ENCODE data around the gene RHOV.
A peak's percentile ranks its signal among the peaks of the same experiment; 100 is the strongest.
"Not testable (repeated sequence)": the region's sequence is repeated elsewhere in the genome, so short reads cannot be mapped to it uniquely, and the experiment has no call there.

Gene RHOV

GRCh38 chr15:40871749-40872617 lies 2.1 kb downstream of the RHOV start:
- Mint-ChIP-seq H3K27me3 (ENCODE audit: low read depth) (peaks cover 13% of the 10 kb centered on the region), H3K36me3 (ENCODE audit: low read depth) (peaks cover 1% of the 10 kb centered on the region), H3K4me1 (ENCODE audit: low read depth) (peaks cover 21% of the 10 kb centered on the region), H3K4me3 (peak overlapping the region; percentile 36), H3K9me3 (no peaks in the 10 kb centered on the region), H3K27ac (no peak overlapping the region)

- H3K27ac Mint-ChIP-seq, result no peak overlapping the region
- H3K27me3 Mint-ChIP-seq (ENCODE audit: low read depth), result peaks cover 13% of the 10 kb centered on the region
- no peaks in the 10 kb centered on the region for H3K9me3 Mint-ChIP-seq
- H3K36me3 Mint-ChIP-seq (ENCODE audit: low read depth), result peaks cover 1% of the 10 kb centered on the region
- H3K4me1 Mint-ChIP-seq (ENCODE audit: low read depth), result peaks cover 12% of the 10 kb centered on the region
- H3K4me3 Mint-ChIP-seq, result no peak overlapping the region
Measured at GRCh38 chr15:40870716-40871115, 3.3 kb downstream of the RHOV start.

- Mint-ChIP-seq H3K27me3 (ENCODE audit: low read depth) (peaks cover 13% of the 10 kb centered on the region), H3K4me3 (no peak overlapping the region), H3K36me3 (ENCODE audit: low read depth) (peaks cover 1% of the 10 kb centered on the region), H3K9me3 (no peaks in the 10 kb centered on the region), H3K27ac (no peak overlapping the region), H3K4me1 (ENCODE audit: low read depth) (peaks cover 12% of the 10 kb centered on the region)
Measured at GRCh38 chr15:40869686-40870085, 4.3 kb downstream of the RHOV start.

- Mint-ChIP-seq H3K27ac (no peak overlapping the region), H3K4me3 (no peak overlapping the region), H3K36me3 (ENCODE audit: low read depth) (no peaks in the 10 kb centered on the region), H3K27me3 (ENCODE audit: low read depth) (peaks cover 5% of the 10 kb centered on the region), H3K9me3 (no peaks in the 10 kb centered on the region), H3K4me1 (ENCODE audit: low read depth) (peaks cover 4% of the 10 kb centered on the region)
Measured at GRCh38 chr15:40867199-40867598, 6.8 kb downstream of the RHOV start.

- Mint-ChIP-seq H3K27me3 (ENCODE audit: low read depth) (peaks cover 10% of the 10 kb centered on the region), H3K4me1 (ENCODE audit: low read depth) (peaks cover 7% of the 10 kb centered on the region), H3K4me3 (no peak overlapping the region), H3K27ac (no peak overlapping the region), H3K9me3 (no peaks in the 10 kb centered on the region), H3K36me3 (ENCODE audit: low read depth) (no peaks in the 10 kb centered on the region)
Measured at GRCh38 chr15:40863660-40864270, 10.3 kb downstream of the RHOV start.

- H3K4me3 Mint-ChIP-seq; H3K36me3 Mint-ChIP-seq (ENCODE audit: low read depth); H3K9me3 Mint-ChIP-seq; H3K27me3 Mint-ChIP-seq (ENCODE audit: low read depth); H3K27ac Mint-ChIP-seq: not testable (repeated sequence)
- peaks cover 17% of the 10 kb centered on the region for H3K4me1 Mint-ChIP-seq (ENCODE audit: low read depth)
Measured at GRCh38 chr15:40861147-40861546, 12.9 kb downstream of the RHOV start.

- Mint-ChIP-seq H3K36me3 (ENCODE audit: low read depth) (no peaks in the 10 kb centered on the region), H3K4me3 (no peak overlapping the region), H3K27me3 (ENCODE audit: low read depth) (peaks cover 10% of the 10 kb centered on the region), H3K4me1 (ENCODE audit: low read depth) (peaks cover 17% of the 10 kb centered on the region), H3K27ac (peak overlapping the region; percentile 50), H3K9me3 (no peaks in the 10 kb centered on the region)
Measured at GRCh38 chr15:40859206-40859851, 14.7 kb downstream of the RHOV start.

GRCh38 chr15:40858706-40859105 lies 15.3 kb downstream of the RHOV start:
- H3K4me1 Mint-ChIP-seq (ENCODE audit: low read depth), result peaks cover 17% of the 10 kb centered on the region
- no peaks in the 10 kb centered on the region for H3K36me3 Mint-ChIP-seq (ENCODE audit: low read depth)
- H3K27ac Mint-ChIP-seq, result no peak overlapping the region
- H3K4me3 Mint-ChIP-seq, result no peak overlapping the region
- no peaks in the 10 kb centered on the region for H3K9me3 Mint-ChIP-seq
- H3K27me3 Mint-ChIP-seq (ENCODE audit: low read depth), result peaks cover 10% of the 10 kb centered on the region

- Mint-ChIP-seq H3K9me3 (no peaks in the 10 kb centered on the region), H3K4me3 (no peak overlapping the region), H3K27me3 (ENCODE audit: low read depth) (peaks cover 7% of the 10 kb centered on the region), H3K4me1 (ENCODE audit: low read depth) (peaks cover 17% of the 10 kb centered on the region), H3K27ac (no peak overlapping the region), H3K36me3 (ENCODE audit: low read depth) (no peaks in the 10 kb centered on the region)
Measured at GRCh38 chr15:40857601-40858341, 16.3 kb downstream of the RHOV start.

- H3K4me3 Mint-ChIP-seq, result no peak overlapping the region
- no peak overlapping the region for H3K27ac Mint-ChIP-seq
- H3K36me3 Mint-ChIP-seq (ENCODE audit: low read depth), result no peaks in the 10 kb centered on the region
- H3K9me3 Mint-ChIP-seq, result no peaks in the 10 kb centered on the region
- H3K4me1 Mint-ChIP-seq (ENCODE audit: low read depth), result peaks cover 17% of the 10 kb centered on the region
- H3K27me3 Mint-ChIP-seq (ENCODE audit: low read depth), result peaks cover 5% of the 10 kb centered on the region
Measured at GRCh38 chr15:40856746-40857145, 17.3 kb downstream of the RHOV start.

GRCh38 chr15:40855706-40856234 lies 18.3 kb downstream of the RHOV start:
- Mint-ChIP-seq H3K27ac (no peak overlapping the region), H3K27me3 (ENCODE audit: low read depth) (peaks cover 2% of the 10 kb centered on the region), H3K36me3 (ENCODE audit: low read depth) (no peaks in the 10 kb centered on the region), H3K4me3 (no peak overlapping the region), H3K9me3 (no peaks in the 10 kb centered on the region), H3K4me1 (ENCODE audit: low read depth) (peaks cover 17% of the 10 kb centered on the region)

- Mint-ChIP-seq H3K27me3 (ENCODE audit: low read depth) (peaks cover 3% of the 10 kb centered on the region), H3K9me3 (no peaks in the 10 kb centered on the region), H3K4me3 (no peak overlapping the region), H3K4me1 (ENCODE audit: low read depth) (peaks cover 13% of the 10 kb centered on the region), H3K27ac (no peak overlapping the region), H3K36me3 (ENCODE audit: low read depth) (no peaks in the 10 kb centered on the region)
Measured at GRCh38 chr15:40854161-40854560, 19.9 kb downstream of the RHOV start.

- H3K4me1 Mint-ChIP-seq (ENCODE audit: low read depth), result peaks cover 10% of the 10 kb centered on the region
- H3K27me3 Mint-ChIP-seq (ENCODE audit: low read depth), result peaks cover 3% of the 10 kb centered on the region
- H3K36me3 Mint-ChIP-seq (ENCODE audit: low read depth), result no peaks in the 10 kb centered on the region
- no peak overlapping the region for H3K4me3 Mint-ChIP-seq
- H3K27ac Mint-ChIP-seq, result no peak overlapping the region
- no peaks in the 10 kb centered on the region for H3K9me3 Mint-ChIP-seq
Measured at GRCh38 chr15:40853241-40853890, 20.7 kb downstream of the RHOV start.

GRCh38 chr15:40852529-40852928 lies 21.5 kb downstream of the RHOV start:
- Mint-ChIP-seq H3K27me3 (ENCODE audit: low read depth) (peaks cover 3% of the 10 kb centered on the region), H3K9me3 (no peaks in the 10 kb centered on the region), H3K4me1 (ENCODE audit: low read depth) (peaks cover 9% of the 10 kb centered on the region), H3K27ac (no peak overlapping the region), H3K4me3 (no peak overlapping the region), H3K36me3 (ENCODE audit: low read depth) (no peaks in the 10 kb centered on the region)
